ENCODE measurements around the gene BRS3.
"Not testable (repeated sequence)": the region's sequence is repeated elsewhere in the genome, so short reads cannot be mapped to it uniquely, and the experiment has no call there.

Gene BRS3

GRCh38 chrX:136487647-136488046 lies at the start of gene BRS3:
BRS3 (plus strand) TSS chrX:136487947; CDS start chrX:136488115, 168 bp downstream.
- DNase-seq (ENCODE audit: low spot score) = no peak

GRCh38 chrX:136438192-136438591 lies 49.6 kb upstream of the BRS3 start:
- no peak for DNase-seq (ENCODE audit: low spot score)

GRCh38 chrX:136445674-136446073 lies 42.1 kb upstream of the BRS3 start:
- DNase-seq (ENCODE audit: low spot score) = not testable (repeated sequence)

GRCh38 chrX:136446208-136446607 lies 41.5 kb upstream of the BRS3 start:
- DNase-seq (ENCODE audit: low spot score) = no peak

GRCh38 chrX:136447308-136447707 lies 40.4 kb upstream of the BRS3 start:
- no peak for DNase-seq (ENCODE audit: low spot score)

GRCh38 chrX:136447968-136448367 lies 39.8 kb upstream of the BRS3 start:
- no peak for DNase-seq (ENCODE audit: low spot score)

GRCh38 chrX:136450050-136450830 lies 37.5 kb upstream of the BRS3 start:
- DNase-seq (ENCODE audit: low spot score) = no peak

- no peak for DNase-seq (ENCODE audit: low spot score)
Measured at GRCh38 chrX:136452614-136453013, 35.1 kb upstream of the BRS3 start.

GRCh38 chrX:136453114-136453513 lies 34.6 kb upstream of the BRS3 start:
- DNase-seq (ENCODE audit: low spot score) = no peak

GRCh38 chrX:136453771-136454170 lies 34.0 kb upstream of the BRS3 start:
- DNase-seq (ENCODE audit: low spot score) = no peak

- DNase-seq (ENCODE audit: low spot score) = no peak
Measured at GRCh38 chrX:136456133-136456532, 31.6 kb upstream of the BRS3 start.

GRCh38 chrX:136457303-136457917 lies 30.3 kb upstream of the BRS3 start:
- no peak for DNase-seq (ENCODE audit: low spot score)

GRCh38 chrX:136464589-136464988 lies 23.2 kb upstream of the BRS3 start:
- no peak for DNase-seq (ENCODE audit: low spot score)

- no peak for DNase-seq (ENCODE audit: low spot score)
Measured at GRCh38 chrX:136467303-136467702, 20.4 kb upstream of the BRS3 start.

GRCh38 chrX:136468391-136469103 lies 19.2 kb upstream of the BRS3 start:
- DNase-seq (ENCODE audit: low spot score) = no peak

GRCh38 chrX:136473663-136474062 lies 14.1 kb upstream of the BRS3 start:
- no peak for DNase-seq (ENCODE audit: low spot score)

- no peak for DNase-seq (ENCODE audit: low spot score)
Measured at GRCh38 chrX:136475236-136475635, 12.5 kb upstream of the BRS3 start.

- DNase-seq (ENCODE audit: low spot score) = no peak
Measured at GRCh38 chrX:136476501-136476900, 11.2 kb upstream of the BRS3 start.

GRCh38 chrX:136477026-136477425 lies 10.7 kb upstream of the BRS3 start:
- no peak for DNase-seq (ENCODE audit: low spot score)

GRCh38 chrX:136480383-136480782 lies 7.4 kb upstream of the BRS3 start:
- no peak for DNase-seq (ENCODE audit: low spot score)

- no peak for DNase-seq (ENCODE audit: low spot score)
Measured at GRCh38 chrX:136488706-136489105, 959 bp downstream of the BRS3 start.

- no peak for DNase-seq (ENCODE audit: low spot score)
Measured at GRCh38 chrX:136491832-136492231, 4.1 kb downstream of the BRS3 start.

- no peak for DNase-seq (ENCODE audit: low spot score)
Measured at GRCh38 chrX:136493011-136493410, 5.3 kb downstream of the BRS3 start.
